T-cell (primary cell): ENCODE measurements around the gene PXDN. TPM values are rescaled to one million over a fixed set of nuclear protein-coding genes. Genes with fewer than 3 reads are reported as not detected.

Experiments used
- ATAC-seq, 4 experiments: fragments of 200-7000 bp in 3 of 4; fragments of 150-1000 bp in 1 of 4; cut with Tn5 transposase; replicated peaks in 1 of 4; 1 replicate in 3 of 4; 2 replicates in 1 of 4; pipeline ENCODE4 v1.10.0; 2021; ENCODE audit warnings: moderate library complexity in 3 of 4, mild to moderate bottlenecking in 2 of 4, moderate number of reproducible peaks in 1 of 4
- CTCF ChIA-PET, 2 donors: fragments of 300-600 bp; sonication (Branson Sonifier 250); formaldehyde crosslinking; loops; one replicate each; lab custom pipeline; 2022; ENCODE audit warnings: antibody characterized with exemption in 2 of 2; lab: Charles Lee
- POLR2A ChIA-PET, 2 donors: fragments of 300-600 bp; sonication (Branson Sonifier 250); formaldehyde crosslinking; loops; one replicate each; lab custom pipeline; 2022; ENCODE audit warnings: antibody characterized with exemption in 2 of 2; lab: Charles Lee
- DNase-seq, 35 experiments: peaks; one replicate each; pipeline versions ENCODE4 v3.0.0 to v3.0.0-alpha.2; 2013 to 2023
- H3K27ac ChIP-seq: one replicate; pipeline ENCODE4 v1.5.1; 2013; ENCODE audit warnings: low read length
- H3K27me3 ChIP-seq, 2 experiments: replicated peaks in 1 of 2; 1 replicate in 1 of 2; 2 replicates in 1 of 2; pipeline versions ENCODE4 v1.6.1 to v1.7.0; 2013; ENCODE audit warnings: low read length in 1 of 2, mixed read lengths in 1 of 2; ENCODE audit not compliant: control insufficient read depth in 2 of 2, insufficient read depth in 2 of 2; ENCODE audit errors: extremely low read depth in 1 of 2
- H3K36me3 ChIP-seq, 2 donors: 1 replicate in 1 of 2; 2 replicates in 1 of 2; pipeline versions ENCODE4 v1.6.1 to v1.7.0; 2013; ENCODE audit warnings: low read length in 1 of 2; ENCODE audit not compliant: control insufficient read depth in 2 of 2, insufficient read depth in 1 of 2; ENCODE audit errors: extremely low read depth in 1 of 2
- H3K4me1 ChIP-seq, 2 experiments: 1 replicate in 1 of 2; 2 replicates in 1 of 2; pipeline versions ENCODE4 v1.6.1 to v1.7.0; 2013; ENCODE audit warnings: low read length in 2 of 2, mixed read lengths in 1 of 2; ENCODE audit not compliant: insufficient read depth in 2 of 2, control insufficient read depth in 1 of 2; ENCODE audit errors: extremely low read depth in 1 of 2
- H3K4me3 ChIP-seq, 2 donors: 1 replicate in 1 of 2; 2 replicates in 1 of 2; pipeline versions ENCODE4 v1.5.1 to v1.7.0; 2013; ENCODE audit warnings: mild to moderate bottlenecking in 2 of 2, low read length in 1 of 2, moderate library complexity in 1 of 2; ENCODE audit not compliant: control insufficient read depth in 1 of 2; ENCODE audit errors: extremely low read depth in 1 of 2
- H3K9me3 ChIP-seq: 2 replicates; pipeline ENCODE4 v1.7.0; 2013
- H3K27ac Mint-ChIP-seq, 2 donors: one replicate each; pipeline ENCODE4 v1.8.0; 2020 to 2021; ENCODE audit warnings: mild to moderate bottlenecking in 2 of 2, mixed read lengths in 2 of 2
- H3K27me3 Mint-ChIP-seq, 2 donors: one replicate each; pipeline ENCODE4 v1.8.0; 2021 to 2022; ENCODE audit warnings: mixed read lengths in 2 of 2
- H3K36me3 Mint-ChIP-seq: one replicate; pipeline ENCODE4 v1.8.0; 2021; ENCODE audit warnings: mixed read lengths
- H3K4me1 Mint-ChIP-seq, 3 donors: one replicate each; pipeline ENCODE4 v1.8.0; 2020 to 2022; ENCODE audit warnings: mixed read lengths in 3 of 3, mild to moderate bottlenecking in 1 of 3
- H3K4me3 Mint-ChIP-seq, 3 donors: one replicate each; pipeline ENCODE4 v1.8.0; 2020 to 2022; ENCODE audit warnings: mild to moderate bottlenecking in 3 of 3, mixed read lengths in 3 of 3, moderate library complexity in 3 of 3
- H3K9me3 Mint-ChIP-seq, 3 donors: one replicate each; pipeline ENCODE4 v1.8.0; 2020 to 2022; ENCODE audit warnings: mixed read lengths in 3 of 3
- WGBS: methylation state at CpG from one replicate; pipeline ENCODE4 v1.1.5; 2013; ENCODE audit warnings: missing lambda C conversion rate; ENCODE audit not compliant: insufficient coverage; 5-methylcytosine and 5-hydroxymethylcytosine counted together
- total RNA-seq, 35 experiments: library from RNA in 6 of 35; stranded (reverse) in 6 of 35; fragments of 120-200 nt in 1 of 35; gene quantifications; one replicate each; pipeline versions ENCODE4 v1.2.1 to v1.2.4 and lab custom pipeline; 2013 to 2026

Gene PXDN
- total RNA-seq, 5 donors from 2014 or later (not counting 1 experiment from before 2014, with no cell fraction given) = 0.21 to 5.4 (median 1.3) TPM

- POLR2A ChIA-PET = no interaction called here
Measured at GRCh38 chr2:1600191-1601066, 143.9 kb downstream of the PXDN start.

GRCh38 chr2:1599301-1600085, 144.8 kb downstream of the PXDN start:
- ATAC-seq (no peak), DNase-seq (no peak)
- Histone ChIP-seq H3K27me3 (peaks cover 0 to 43% of the 10 kb centered on the region in 2 experiments), H3K36me3 (no peaks in the 10 kb centered on the region), H3K4me1 (no peaks in the 10 kb centered on the region), H3K27ac (no peak overlapping the region), H3K9me3 (no peaks in the 10 kb centered on the region), H3K4me3 (no peak overlapping the region)
- Mint-ChIP-seq H3K9me3 (no peaks in the 10 kb centered on the region), H3K4me1 (no peaks in the 10 kb centered on the region), H3K36me3 (no peaks in the 10 kb centered on the region), H3K27ac (no peak overlapping the region), H3K4me3 (no peak overlapping the region), H3K27me3 (peaks cover 0 to 2% of the 10 kb centered on the region in 2 donors)
- 76% methylated on average over 11 of the region's 17 CpGs for WGBS
- POLR2A ChIA-PET = no interaction called here
- CTCF ChIA-PET = no interaction called here

More at GRCh38 chr2:1600191-1601066, 143.9 kb downstream of the PXDN start:
- no peaks in the 10 kb centered on the region for H3K4me1 Mint-ChIP-seq
- Histone ChIP-seq H3K27ac (no peak overlapping the region), H3K4me1 (peaks cover 0 to 3% of the 10 kb centered on the region in 2 experiments), H3K36me3 (no peaks in the 10 kb centered on the region), H3K9me3 (no peaks in the 10 kb centered on the region), H3K27me3 (peaks cover 0 to 52% of the 10 kb centered on the region in 2 experiments), H3K4me3 (no peak overlapping the region)
- 79% methylated on average over 29 of the region's 29 CpGs for WGBS
- no peak overlapping the region for H3K27ac Mint-ChIP-seq
- H3K9me3 Mint-ChIP-seq = no peaks in the 10 kb centered on the region
- CTCF ChIA-PET = no interaction called here
- H3K27me3 Mint-ChIP-seq = peaks cover 0 to 2% of the 10 kb centered on the region in 2 donors
- ATAC-seq (no peak), DNase-seq (no peak)
- no peaks in the 10 kb centered on the region for H3K36me3 Mint-ChIP-seq
- no peak overlapping the region for H3K4me3 Mint-ChIP-seq

DNA sequence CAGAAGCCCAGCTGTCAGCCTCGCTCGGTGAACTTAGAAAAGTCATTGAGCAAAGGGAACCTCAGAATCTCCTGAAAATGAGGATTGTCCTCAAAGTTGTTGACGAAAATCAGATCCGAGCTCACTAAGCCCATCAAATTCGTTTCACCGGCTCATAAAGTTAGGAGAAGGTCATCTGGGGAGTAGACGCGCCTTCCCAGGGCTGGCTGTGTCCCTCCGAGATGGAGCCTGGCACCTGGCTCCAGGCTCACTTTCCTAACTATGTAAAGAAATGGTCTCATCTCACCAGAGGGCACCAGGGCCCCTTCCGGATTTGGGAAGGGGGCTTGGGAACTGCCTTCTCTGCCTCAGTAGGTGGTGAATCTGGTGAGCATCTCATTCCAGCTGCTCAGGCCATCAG, 145.5 kb downstream of the PXDN start:
- H3K27me3 Mint-ChIP-seq = peaks cover 0 to 2% of the 10 kb centered on the region in 2 donors
- Histone ChIP-seq H3K27ac (no peak overlapping the region), H3K9me3 (no peaks in the 10 kb centered on the region), H3K27me3 (peaks cover 0 to 39% of the 10 kb centered on the region in 2 experiments), H3K4me3 (no peak overlapping the region), H3K36me3 (no peaks in the 10 kb centered on the region), H3K4me1 (no peaks in the 10 kb centered on the region)
- DNase-seq (no peak), ATAC-seq (no peak)
- POLR2A ChIA-PET = no interaction called here
- no peaks in the 10 kb centered on the region for H3K9me3 Mint-ChIP-seq
- H3K27ac Mint-ChIP-seq = no peak overlapping the region
- H3K4me3 Mint-ChIP-seq = no peak overlapping the region
- no peaks in the 10 kb centered on the region for H3K4me1 Mint-ChIP-seq
- CTCF ChIA-PET = no interaction called here
- 88% methylated on average over 4 of the region's 10 CpGs for WGBS
- no peaks in the 10 kb centered on the region for H3K36me3 Mint-ChIP-seq

DNA sequence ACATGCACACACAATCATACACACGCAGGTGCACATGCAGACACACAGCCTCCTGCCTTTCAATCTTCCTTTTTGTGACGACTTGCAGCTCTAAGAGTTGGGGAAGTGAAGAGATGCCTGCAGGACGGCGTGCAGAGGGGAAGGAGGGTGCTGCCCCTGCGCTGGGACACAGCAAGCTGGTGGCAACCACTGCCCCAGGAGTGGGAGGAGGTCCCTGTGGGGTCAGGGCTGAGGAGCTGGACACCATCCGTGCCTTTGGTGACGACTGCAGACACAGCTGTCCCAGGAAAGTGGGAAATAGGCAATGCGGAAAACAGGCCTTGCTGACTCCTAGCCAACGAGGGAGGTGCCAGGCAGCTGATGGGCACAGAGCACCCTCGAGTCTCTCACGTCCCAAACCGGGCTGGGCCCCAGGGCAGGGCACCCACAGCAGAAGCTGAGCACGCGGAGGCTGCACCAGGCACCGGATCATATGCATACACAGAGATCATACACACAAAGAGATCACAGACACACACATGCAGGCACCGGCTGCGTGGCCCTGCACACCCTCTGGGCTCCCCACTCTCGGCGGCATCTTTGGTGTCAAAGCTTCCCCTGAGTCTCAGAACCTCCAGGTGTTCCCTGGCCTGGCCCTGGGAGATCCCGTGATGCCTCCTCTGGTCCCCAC, 146.1 kb downstream of the PXDN start:
- Histone ChIP-seq H3K27ac (no peak overlapping the region), H3K9me3 (no peaks in the 10 kb centered on the region), H3K27me3 (peaks cover 0 to 34% of the 10 kb centered on the region in 2 experiments), H3K36me3 (no peaks in the 10 kb centered on the region), H3K4me1 (no peaks in the 10 kb centered on the region), H3K4me3 (no peak overlapping the region)
- Mint-ChIP-seq H3K36me3 (no peaks in the 10 kb centered on the region), H3K27me3 (peaks cover 0 to 2% of the 10 kb centered on the region in 2 donors), H3K4me3 (no peak overlapping the region), H3K9me3 (no peaks in the 10 kb centered on the region), H3K4me1 (no peaks in the 10 kb centered on the region), H3K27ac (no peak overlapping the region)
- ChIA-PET CTCF (no interaction called here), POLR2A (no interaction called here)
- WGBS = 82% methylated on average over 16 of the region's 20 CpGs
- no peak for DNase-seq
- no peak for ATAC-seq

DNA sequence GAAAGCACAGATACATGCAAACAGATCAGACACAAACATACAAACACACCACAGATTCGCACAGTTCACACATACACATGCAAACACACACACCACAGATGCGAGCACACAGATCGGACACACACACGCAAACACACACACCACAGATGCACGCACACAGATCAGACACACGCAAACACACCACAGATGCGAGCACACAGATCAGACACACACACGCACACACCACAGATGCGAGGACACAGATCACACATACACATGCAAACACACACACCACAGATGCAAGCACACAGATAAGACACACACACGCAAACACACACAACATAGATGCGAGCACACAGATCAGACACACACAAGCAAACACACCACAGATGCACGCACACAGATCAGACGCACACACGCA, 149.0 kb downstream of the PXDN start:
- no peaks in the 10 kb centered on the region for H3K36me3 Mint-ChIP-seq
- H3K9me3 Mint-ChIP-seq = no peaks in the 10 kb centered on the region
- ChIA-PET CTCF (no interaction called here), POLR2A (no interaction called here)
- H3K27me3 ChIP-seq = peaks cover 0 to 33% of the 10 kb centered on the region in 2 experiments
- H3K4me1 ChIP-seq = no peaks in the 10 kb centered on the region
- H3K27ac Mint-ChIP-seq = no peak overlapping the region
- no peak for DNase-seq
- no peak for ATAC-seq
- H3K4me3 ChIP-seq = no peak overlapping the region
- H3K27ac ChIP-seq = no peak overlapping the region
- peaks cover 8 to 12% of the 10 kb centered on the region in 2 donors for H3K27me3 Mint-ChIP-seq
- H3K4me1 Mint-ChIP-seq = no peaks in the 10 kb centered on the region
- 99% methylated on average over 12 of the region's 14 CpGs for WGBS
- no peaks in the 10 kb centered on the region for H3K9me3 ChIP-seq
- no peak overlapping the region for H3K4me3 Mint-ChIP-seq
- no peaks in the 10 kb centered on the region for H3K36me3 ChIP-seq
